GM19238 (cell line): ENCODE results near the gene CX3CL1.
"Not testable (repeated sequence)": the region's sequence is repeated elsewhere in the genome, so short reads cannot be mapped to it uniquely, and the experiment has no call there.

Experiments
- DNase-seq: peaks from one replicate; pipeline ENCODE4 v3.0.0; 2011; ENCODE audit warnings: low spot score; ENCODE audit not compliant: insufficient read length

CX3CL1 gene

DNA sequence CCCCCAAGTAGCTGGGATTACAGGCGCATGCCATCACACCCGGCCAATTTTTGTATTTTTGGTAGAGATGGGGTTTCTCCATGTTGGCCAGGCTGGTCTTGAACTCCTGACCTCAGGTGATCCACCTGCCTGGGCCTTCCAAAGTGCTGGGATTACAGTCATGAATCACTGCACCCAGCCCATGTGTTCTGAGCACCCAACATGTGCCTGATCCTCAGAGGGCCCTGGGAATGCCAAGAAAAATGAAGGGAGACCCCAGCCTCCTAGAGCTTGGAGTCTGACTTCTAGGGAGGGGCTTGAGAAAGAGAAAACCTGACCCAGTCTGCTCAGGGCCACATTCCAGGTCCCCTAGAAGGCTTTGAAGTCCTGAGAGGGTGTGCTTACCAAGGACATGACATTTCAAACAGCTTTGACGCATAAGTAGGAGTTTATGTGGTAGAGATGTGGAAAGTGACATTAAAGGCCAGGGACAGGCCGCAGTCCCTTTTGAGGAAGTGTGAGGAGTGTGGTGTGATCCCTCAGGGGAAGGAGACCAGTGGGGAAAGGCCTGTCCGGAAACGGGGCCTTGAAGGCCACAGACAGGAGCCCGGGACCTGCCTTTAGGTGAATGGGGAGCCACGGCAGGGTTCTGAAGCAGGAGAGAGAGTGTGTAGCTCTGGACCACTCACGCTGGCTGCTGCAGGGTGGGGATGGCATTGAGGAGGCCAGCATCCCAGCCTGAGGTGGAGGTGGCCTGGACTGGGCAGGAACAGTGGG, 14.8 kb upstream of the CX3CL1 start:
- DNase-seq, result no peak

DNA sequence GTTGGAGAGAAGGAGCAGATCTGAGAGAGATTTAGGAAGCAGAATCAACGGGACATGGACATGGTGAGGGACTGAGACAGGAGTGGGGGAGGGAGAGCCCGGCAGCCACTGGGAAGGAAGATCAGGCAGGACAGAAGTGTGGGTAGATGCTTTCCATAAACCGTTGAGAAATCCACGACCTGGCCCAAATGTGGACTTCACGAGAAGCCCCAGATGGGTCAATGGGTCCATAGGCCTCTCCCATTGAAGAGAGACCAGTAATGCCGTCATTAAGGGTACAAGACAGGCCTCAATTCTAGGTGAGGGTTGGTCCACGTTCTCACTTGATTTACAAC, 14.2 kb upstream of the CX3CL1 start:
- no peak for DNase-seq

DNA sequence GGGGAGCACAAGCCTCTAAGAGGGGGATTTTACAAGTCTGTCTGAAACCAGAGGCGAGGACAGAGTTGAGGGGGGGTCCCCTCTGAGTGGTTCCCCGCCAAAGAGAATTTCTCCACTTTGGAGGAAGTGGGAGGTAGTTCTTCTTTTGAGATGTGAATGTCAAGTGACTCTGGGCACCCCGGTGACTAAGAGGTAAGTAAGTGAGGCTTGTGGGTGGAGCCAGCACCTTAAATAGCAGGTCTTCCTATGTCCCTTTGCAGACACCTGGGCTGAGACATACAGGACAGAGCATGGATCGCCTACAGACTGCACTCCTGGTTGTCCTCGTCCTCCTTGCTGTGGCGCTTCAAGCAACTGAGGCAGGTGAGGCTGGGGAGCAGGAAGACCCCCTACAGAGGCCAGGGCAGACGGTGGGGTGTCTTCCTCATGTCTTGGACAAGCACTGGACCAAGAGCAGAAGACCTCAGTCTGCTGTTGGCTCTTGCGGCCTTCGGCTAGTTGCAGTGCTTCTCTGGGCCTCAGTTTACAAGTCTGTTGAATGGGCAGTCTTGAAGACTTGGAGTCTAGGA, 13.7 kb upstream of the CX3CL1 start, which contains the start of gene CCL22:
Gene CCL22 (plus strand): TSS at position 257 of the 569 bp plus-strand sequence. CDS start 34 bp downstream, at position 291.
- DNase-seq, result no peak

DNA sequence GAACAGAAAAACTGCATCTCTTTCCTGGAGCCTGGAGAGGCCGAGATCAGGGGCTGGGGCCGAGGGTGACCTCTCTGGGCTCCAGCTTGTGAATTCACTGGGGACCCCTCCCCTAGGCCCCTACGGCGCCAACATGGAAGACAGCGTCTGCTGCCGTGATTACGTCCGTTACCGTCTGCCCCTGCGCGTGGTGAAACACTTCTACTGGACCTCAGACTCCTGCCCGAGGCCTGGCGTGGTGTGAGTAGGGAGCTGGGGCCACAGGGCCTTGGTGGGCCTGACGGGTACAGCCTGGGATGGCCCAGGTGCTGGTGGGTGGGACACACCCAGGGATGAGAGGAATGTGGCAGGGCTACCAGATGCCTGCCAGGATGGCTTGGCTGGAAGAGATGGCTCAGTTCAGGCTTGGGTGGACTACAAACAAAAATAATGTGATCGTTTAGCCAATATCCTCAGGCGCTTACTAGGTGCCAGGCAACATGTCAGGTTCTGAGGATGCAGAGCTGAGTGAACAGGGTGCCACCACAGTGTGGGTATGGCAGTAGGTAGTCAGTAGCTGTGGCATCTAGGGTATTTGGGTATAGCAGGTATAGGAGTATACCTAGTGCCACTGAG, 11.9 kb upstream of the CX3CL1 start:
- DNase-seq, result no peak

DNA sequence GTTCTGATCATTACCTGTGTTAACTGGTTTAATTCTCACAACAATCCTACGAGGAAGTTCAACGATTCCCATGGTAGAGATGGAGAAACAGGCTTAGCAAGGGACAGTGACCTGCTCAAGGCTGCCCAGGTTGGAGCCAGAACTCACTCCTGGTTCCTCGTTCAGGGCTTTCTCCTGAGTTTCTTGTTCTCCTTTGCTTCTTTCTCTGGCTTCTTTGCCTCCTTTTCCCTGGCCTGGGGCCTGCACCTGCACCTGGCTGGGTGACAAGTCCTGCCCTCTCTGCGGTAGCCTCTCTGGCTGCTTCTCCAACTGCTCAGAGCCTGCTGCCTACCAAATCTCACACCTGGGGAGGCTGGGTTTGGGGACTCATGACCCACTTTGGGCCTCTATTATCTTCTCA, 10.9 kb upstream of the CX3CL1 start:
- DNase-seq, result no peak

DNA sequence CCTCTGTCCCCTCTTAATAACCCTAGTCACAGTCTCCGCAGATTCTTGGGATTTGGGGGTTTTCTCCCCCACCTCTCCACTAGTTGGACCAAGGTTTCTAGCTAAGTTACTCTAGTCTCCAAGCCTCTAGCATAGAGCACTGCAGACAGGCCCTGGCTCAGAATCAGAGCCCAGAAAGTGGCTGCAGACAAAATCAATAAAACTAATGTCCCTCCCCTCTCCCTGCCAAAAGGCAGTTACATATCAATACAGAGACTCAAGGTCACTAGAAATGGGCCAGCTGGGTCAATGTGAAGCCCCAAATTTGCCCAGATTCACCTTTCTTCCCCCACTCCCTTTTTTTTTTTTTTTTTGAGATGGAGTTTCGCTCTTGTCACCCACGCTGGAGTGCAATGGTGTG, 8.1 kb upstream of the CX3CL1 start:
- DNase-seq, result no peak

DNA sequence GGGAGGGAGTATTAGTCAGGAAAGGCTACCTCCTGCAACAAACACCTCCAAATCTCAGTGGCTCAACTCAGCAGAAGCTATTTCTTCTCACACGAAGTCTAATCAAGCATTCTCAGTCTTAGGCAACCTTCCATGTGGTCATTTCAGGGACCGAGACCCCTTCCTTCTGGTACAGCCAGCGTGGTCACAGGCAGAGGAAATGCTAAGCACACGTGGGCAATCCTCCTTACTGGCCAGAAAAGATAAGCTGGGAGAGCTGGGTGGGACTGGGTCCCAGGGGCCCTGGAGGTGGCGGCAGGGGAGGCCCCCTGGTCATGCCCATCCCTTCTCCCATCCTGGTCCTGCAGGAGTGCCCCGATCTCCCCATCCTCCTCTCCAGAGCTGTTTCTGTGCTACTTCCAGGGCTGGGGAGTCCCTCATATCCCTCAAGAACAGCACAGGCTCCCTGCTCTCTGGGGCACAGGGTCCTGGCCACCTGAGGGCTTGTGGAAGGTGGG, 5.7 kb upstream of the CX3CL1 start:
- no peak for DNase-seq

DNA sequence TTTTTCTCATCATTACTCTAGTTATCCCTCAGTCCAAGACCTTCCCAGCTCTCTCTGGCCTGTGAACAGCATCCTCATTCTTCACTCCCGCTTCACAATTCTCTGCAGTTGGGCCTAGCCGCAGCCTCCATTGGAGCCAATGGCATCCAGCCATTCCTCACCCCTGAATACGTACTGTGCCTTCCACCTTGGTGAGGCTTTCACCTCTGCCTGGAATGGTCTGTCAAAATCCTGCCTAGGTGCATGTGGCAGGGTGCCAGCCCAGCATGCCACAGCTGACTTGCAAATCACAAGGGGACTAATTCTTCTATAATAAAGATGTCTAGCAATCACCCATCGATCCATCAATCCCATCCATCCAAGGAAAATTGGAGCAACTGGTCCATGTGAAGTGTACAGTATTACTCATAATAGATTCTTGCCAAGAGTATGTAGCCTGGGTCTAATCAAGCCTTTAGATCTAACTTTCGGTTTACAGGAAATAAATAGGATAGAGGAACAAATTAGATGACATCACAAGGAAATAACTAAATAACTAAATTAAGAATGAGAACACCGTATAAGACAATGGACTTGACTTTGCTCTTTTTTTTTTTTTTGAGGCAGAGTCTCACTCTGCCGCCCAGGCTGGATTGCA, 5.1 kb upstream of the CX3CL1 start:
- no peak for DNase-seq

DNA sequence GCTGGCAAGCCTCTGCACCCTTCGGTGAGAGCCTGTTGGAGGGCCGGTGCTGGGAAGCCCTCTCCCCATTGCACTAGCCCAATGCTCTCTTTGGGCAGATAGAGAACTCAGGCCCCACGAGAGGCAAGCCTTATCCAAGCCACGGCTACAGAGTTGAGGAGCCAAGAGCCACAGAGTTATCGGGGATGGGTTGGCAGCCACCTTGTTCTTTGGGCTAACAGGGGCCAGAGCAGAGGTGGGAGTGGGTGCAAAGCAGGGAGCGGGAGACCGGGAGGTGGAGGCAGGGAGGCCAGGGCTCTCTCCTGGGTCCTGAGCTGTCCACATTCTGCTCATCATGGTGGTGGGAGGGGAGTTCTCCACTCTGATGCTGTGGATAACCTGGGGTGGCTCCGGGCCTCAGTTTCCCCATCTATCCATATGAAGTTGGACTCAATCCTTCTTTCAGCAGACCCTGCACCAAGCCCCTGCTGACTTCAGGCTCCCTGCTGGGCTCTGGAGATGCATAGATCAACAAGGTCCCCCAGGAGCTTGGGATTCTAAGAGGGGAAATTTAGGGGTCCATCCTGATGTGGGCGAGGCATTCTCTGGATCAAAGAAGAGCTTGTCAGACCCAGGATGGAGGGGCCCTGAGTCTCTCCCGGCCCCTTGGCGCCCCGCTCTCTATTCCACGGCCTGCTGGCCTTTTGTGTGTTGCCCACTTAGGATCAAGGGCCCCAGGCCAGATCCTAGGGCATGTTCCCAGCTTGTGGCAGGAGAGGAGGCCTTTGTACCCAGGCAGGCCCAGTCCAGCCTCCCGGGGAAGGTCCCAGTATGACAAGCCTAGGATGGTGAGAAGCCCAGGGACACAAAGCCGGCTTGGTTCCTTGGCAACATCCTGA, 557 bp upstream of the CX3CL1 start:
- DNase-seq, result no peak

DNA sequence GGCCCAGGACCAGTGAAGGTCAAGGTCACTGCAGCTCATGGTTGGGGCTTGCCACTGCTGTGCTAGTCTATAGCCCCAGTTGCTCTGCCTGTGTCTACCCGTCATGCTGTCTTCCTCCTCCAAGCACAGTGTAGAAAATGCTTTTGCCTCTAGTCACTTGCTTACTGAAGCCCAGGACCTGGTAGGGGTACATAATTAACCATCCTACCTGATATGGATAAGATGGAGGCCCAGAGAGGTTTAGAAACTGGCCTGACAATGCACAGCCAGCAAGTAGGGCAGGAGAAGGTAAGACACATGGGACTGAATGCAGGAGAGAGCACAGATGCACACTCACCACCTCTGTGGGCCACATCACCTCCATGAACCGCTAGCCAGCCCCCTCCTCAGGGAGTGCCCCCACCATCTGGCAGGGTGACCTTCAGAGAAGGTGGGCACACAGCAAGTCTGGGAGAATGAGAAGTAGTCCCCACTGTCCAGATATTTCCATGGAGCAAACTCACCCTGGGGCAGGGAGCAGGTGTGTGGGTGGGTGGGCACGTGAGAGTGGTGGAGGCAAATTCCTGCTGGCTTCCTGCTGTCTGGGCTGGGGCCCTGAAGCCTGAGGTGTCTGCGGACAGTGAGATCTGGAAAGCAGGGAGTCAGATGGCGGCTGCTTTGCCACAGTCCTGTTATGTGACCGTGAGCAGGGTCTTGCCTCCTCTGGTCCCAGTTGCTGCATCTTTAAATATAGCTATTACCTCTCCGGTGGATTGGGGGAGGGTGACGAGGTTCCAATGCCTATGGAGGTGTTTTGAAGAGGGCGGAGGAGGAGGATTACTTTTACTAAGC, 1.0 kb downstream of the CX3CL1 start:
- no peak for DNase-seq

DNA sequence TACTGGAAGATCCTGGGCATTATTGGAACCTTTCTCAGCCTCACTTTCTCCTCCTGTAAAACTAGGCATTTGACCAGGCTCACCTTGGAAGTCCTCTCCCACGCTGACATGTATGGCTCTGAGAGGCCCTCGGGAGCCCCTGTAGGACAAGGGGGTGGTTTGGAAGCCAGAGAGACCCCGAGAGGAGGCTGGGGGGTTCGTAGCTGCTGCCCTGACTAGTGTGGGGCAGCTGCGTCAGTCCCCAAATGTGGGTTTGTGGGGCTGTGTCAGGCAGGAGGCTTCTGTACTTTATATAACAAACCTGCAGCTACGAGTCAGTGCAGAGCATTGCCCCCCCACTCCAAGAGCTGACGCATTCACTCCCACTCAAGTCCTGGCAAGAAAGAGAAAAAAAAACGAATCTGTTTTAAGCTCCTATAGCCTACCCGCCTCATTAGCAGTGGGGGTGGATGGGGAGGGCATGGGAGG, 1.8 kb downstream of the CX3CL1 start:
- no peak for DNase-seq

DNA sequence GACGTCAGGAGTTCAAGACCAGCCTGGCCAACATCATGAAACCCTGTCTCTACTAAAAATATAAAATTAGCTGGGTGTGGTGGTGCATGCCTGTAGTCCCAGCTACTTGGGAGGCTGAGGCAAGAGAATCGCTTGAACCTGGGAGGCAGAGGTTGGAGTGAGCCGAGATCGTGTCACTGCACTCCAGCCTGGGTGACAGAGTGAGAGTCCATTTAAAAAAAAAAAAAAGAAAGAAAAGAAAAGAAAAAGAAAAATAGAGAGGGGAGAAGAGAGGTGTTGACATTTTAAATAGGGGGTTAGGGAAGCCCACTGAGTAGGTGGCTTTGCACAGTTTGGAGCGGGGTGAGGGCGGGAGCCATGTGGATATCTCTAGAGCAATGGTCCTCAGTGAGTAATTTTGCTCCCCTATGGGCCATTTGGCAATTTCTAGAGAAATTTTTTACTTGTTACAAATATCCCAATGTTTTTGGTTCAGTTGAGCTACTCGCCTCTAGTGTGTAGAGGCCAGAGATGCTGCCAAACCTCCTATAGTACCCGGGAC, 2.7 kb downstream of the CX3CL1 start:
- DNase-seq, result not testable (repeated sequence)

DNA sequence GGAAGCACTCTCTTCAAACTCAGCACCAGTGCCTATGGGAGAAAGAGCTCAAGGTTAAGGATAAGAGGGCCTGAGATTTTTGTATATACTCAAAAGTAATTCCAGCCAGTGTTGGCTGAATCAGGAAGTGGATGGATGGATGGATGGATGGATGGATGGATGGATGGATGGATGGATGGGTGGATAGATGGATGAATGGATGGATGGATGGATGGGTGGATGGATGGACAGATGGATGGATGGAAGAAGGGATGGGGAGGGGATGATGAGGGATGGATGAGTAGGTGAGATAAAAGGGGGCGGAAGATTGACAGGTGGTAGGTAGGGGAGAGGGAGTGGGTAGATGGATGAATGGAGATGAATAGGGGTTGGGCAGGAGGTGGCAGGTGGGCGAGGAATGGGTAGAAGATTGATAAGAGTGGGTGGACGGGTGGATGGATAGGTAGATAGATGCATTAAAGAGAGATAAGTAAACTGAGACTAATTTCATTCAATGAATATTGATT, 4.1 kb downstream of the CX3CL1 start:
- DNase-seq, result no peak

DNA sequence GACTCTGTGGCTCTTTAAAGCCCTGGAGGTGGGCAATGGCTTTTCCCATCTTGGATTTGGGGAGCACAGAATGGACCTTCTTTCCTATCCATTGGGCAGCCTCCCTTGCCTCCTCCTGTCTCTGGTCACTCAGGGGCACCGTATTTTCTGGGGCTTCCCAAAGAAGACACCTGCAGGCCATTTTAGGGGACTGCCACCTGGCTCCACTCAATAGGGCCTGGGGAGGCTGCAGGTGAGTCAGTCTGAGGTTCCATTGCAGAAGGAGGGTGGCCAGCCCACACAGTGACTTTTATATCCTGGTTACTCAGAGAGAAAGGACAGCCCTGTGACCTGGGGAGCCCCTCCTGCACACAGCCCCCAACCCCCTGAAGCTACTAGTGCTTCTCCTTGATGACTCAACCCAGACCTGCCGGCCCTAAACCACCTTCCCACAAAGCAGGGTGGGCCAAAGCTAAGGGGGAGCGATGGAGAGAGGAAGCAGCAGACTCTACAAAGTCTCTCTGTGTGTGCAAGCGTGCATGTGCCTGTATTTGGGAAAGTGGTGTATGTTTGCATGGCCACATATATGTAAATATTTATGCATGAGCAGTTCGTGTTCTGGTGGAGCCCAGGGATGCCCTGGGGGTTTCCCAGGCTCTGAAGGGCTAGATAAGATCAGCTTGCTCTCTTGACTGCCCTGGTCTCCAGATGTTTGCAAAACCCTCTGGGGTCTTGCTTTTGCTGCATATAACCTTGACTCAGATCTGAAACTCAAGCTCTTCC, 5.0 kb downstream of the CX3CL1 start:
- DNase-seq, result peak; percentile 75

DNA sequence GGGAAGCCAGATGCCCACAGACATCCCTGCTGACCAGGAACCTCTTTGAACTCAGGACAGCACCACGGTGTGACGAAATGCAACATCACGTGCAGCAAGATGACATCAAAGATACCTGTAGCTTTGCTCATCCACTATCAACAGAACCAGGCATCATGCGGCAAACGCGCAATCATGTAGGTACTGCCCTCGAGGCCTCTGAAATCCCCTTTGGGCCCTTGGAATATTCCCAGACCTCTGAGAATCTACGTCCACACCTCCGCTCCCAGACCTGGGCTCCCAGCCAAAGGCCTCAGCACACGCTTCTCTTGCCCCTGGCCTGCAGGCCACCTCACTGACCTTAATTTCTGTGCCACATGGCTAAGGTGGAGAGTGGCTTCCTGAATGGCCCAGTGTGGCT, 7.3 kb downstream of the CX3CL1 start:
- no peak for DNase-seq

DNA sequence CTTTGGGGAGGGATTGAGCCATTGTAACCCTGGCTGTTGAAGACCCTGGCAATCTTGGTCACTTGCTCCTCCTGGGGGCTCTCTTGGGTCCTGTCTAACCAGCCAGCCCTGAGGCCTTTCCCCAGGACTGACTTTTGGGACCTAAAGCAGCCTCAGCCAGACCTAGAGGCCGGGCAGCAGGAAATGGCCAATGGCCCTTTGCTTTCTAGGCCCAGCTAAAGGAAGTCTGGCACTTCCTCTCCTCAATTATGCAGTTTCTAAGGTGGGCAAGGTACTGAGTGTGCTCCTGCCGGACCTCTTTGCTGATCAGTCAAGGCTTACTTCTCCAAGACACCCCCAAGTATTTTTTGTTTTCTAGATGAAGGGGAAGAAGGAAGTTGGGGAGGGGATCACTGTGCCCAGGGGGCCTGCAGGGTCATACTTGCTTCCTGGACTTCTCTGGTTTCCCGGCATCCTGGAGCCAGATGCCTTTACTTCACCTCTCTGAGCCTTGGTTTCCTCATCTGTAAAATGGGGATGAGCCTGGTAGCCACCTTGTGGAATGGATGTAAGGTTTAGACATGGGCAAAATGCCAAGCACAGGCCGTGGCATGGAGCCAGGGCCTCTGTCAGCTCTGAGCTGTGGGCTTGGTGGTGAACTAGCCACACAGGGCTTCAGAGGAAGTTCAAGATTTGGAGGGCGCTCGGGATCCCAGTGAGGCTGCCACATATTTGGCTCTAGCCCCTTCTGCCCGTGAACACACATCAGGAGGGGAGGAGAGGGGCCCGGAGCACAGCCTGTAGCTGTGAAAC, 8.6 kb downstream of the CX3CL1 start:
- no peak for DNase-seq

DNA sequence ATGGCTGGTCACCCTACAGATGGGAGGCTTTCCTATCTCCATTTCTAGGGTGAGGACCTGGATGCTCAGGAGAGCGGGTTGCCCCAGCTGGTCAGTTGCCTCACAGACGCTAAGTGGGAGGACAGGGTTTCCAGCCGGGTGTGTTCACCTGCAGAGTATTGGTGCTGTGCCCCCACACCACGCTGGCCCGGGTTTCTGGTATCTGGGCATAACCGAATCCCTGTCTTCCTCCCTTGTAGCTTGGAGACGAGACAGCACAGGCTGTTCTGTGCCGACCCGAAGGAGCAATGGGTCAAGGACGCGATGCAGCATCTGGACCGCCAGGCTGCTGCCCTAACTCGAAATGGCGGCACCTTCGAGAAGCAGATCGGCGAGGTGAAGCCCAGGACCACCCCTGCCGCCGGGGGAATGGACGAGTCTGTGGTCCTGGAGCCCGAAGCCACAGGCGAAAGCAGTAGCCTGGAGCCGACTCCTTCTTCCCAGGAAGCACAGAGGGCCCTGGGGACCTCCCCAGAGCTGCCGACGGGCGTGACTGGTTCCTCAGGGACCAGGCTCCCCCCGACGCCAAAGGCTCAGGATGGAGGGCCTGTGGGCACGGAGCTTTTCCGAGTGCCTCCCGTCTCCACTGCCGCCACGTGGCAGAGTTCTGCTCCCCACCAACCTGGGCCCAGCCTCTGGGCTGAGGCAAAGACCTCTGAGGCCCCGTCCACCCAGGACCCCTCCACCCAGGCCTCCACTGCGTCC, 9.7 kb downstream of the CX3CL1 start:
- no peak for DNase-seq
